Endometrium (tissue), 2 donors: ENCODE measurements around the gene WFDC10B.
"Not testable (repeated sequence)": the region's sequence is repeated elsewhere in the genome, so short reads cannot be mapped to it uniquely, and the experiment has no call there.

Source experiments
- FAIRE-seq: peaks from 2 replicates; lab custom pipeline; 2012; peaks lifted over from hg19 to GRCh38; lab: Jason Lieb, UNC
- donor health status: control.
- donor health status: control.

WFDC10B gene

DNA sequence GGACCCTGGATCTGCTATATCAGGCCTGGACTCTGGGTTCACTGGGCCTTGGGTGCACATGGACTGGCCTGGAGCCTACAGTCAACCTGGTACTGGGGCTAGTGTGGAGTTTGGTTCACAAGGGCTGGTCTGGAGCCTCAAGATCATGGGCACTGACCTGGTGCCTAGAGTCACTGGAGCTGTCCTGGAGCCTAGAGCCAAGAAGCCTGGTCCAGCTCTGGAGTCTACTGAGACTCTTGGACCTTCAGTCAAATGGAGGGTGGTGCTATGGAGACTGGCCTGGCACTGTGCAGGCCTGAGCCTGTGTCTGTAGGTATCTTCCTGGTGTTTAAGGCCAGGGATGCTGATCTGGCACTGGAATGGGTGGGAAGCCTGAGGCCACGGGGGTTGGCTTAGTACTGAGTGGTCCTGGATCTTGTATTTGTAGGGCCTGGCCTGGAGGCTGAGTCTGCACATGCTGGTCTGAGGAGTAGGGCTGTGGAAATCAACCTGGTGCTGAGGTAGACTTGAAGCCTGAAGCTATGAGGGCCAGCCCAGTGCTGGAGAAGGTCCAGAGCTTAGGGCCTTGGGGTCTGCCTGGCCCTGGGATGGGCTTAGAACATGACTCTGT is 57.3 kb downstream of the WFDC10B start:
- no peak for FAIRE-seq

DNA sequence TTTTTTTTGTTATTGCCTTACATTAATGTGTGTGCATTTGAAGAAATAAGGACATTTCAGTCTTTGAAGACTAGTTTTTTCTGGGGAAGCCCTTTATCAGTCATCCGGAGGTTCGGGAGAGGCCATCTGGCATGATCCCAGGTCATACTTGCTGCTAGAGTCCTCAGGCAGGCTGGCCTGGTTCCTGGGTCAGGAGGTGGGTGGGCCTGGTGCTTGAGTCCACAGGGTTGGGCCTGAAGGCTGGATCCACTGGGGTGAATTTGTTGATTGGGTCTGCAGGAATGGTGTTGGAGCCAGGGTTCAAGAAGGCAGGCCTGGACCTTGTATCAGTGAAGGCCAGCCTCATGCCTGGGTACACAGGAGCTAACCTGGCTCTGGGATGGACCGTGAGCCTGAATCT is 57.9 kb downstream of the WFDC10B start:
- FAIRE-seq = no peak

DNA sequence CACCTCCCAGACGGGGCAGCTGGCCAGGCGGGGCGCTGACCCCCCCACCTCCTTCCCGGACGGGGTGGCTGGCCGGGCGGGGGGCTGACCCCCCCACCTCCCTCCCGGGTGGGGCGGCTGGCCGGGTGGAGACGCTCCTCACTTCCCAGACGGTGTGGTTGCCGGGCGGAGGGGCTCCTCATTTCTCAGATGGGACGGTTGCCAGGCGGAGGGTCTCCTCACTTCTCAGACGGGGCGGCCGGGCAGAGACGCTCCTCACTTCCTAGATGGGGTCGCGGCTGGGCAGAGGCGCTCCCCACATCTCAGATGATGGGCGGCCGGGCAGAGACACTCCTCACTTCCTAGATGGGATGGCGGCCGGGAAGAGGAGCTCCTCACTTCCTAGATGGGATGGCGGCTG is 59.0 kb downstream of the WFDC10B start:
- not testable (repeated sequence) for FAIRE-seq

DNA sequence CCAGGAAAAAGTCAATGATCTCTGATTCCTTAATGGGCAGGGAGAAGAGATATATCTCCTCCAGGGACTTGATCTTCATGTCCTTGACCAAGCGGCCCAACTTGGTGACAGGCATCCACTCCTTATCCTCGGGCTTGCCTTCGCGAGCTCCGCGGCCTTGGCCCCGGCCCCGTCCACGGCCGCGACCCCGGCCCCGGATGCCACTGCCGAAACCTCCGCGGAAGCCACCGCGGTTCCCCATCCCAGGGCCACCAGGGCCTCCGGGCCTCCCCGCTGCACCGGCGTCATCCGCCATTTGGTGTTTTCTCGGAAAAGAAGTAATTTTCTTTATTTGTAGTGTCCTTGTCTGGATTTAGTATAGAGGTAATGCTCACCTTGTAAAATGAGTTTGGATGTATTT is 63.7 kb downstream of the WFDC10B start:
- FAIRE-seq = not testable (repeated sequence)

DNA sequence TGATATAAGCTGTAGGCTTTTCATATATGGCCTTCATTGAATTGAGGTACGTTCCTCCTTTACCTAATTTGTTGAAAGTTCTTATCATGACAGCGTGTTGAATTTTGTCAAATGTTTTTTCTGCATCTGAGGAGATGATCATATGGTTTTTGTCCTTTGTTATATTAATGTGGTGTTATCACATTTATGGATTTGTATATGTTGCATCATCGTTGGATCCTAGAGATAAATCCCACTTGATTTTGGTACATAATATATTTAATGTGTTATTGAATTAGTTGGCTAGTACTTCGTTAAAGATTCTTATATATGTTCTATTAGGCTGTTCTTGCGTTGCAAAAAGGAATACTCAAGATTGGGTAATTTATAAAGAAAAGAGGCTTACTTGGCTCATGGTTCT is 65.1 kb downstream of the WFDC10B start:
- FAIRE-seq = no peak

DNA sequence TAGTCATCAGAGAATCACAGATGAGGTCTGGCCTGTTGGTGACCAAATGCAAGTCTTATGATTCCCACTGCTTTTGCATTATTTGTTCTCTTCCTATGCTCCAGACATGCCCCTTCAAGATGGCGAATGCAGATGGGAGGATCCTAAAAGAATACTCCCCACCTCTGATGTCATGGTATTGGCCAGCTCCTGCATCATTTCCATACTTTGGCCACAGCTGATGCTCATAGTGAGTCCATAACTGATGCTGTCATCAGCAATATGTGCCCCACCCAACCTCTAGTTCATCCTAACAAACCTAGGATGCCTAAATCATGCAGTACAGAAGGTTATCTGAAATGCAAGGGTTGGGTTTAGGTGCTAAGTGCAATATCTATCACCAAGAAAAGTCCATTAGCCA is 68.3 kb downstream of the WFDC10B start:
- FAIRE-seq = no peak
